ENCODE measurements around the gene RUBCNL. TPM values are rescaled to one million over a fixed set of nuclear protein-coding genes. Genes with fewer than 3 reads are reported as not detected.

The RUBCNL gene
- total and polyA plus RNA-seq, 9 of the 15 experiments (the other 6 are each of a cell fraction or from before 2014, with no cell fraction given): 0.04 to 0.35 (median 0.12) TPM; not detected in 3

DNA sequence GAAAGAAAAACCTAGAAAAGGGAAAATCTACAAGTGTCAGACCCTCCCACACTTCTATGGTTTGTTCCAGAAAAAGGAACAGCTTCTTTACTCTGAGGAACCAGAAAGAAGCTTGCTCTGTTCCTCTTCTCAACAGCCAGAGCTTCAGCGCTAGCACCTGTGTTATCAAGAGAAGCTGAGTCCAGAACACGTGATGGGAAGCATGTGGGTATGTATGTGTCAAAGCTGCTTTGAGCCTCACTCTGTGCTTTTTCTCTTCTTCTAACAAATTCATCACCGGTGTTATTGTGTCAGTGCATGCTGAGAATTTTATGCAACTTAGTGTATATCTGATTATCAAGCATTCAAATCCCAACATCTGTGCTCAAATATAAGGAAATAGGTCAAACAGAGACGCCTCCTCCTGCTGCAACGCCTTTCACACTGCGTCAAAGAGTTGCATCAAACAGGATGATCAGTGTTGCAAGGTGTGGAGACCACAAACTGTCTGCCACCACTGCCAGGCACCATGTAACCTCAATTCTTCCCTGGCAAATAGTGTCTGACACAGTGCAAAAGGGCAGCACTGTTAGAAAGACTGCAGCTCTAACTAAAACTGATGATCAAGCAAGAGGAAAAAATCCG, 91.4 kb downstream of the RUBCNL start (continued):
- TF ChIP-seq, protein P1, sequence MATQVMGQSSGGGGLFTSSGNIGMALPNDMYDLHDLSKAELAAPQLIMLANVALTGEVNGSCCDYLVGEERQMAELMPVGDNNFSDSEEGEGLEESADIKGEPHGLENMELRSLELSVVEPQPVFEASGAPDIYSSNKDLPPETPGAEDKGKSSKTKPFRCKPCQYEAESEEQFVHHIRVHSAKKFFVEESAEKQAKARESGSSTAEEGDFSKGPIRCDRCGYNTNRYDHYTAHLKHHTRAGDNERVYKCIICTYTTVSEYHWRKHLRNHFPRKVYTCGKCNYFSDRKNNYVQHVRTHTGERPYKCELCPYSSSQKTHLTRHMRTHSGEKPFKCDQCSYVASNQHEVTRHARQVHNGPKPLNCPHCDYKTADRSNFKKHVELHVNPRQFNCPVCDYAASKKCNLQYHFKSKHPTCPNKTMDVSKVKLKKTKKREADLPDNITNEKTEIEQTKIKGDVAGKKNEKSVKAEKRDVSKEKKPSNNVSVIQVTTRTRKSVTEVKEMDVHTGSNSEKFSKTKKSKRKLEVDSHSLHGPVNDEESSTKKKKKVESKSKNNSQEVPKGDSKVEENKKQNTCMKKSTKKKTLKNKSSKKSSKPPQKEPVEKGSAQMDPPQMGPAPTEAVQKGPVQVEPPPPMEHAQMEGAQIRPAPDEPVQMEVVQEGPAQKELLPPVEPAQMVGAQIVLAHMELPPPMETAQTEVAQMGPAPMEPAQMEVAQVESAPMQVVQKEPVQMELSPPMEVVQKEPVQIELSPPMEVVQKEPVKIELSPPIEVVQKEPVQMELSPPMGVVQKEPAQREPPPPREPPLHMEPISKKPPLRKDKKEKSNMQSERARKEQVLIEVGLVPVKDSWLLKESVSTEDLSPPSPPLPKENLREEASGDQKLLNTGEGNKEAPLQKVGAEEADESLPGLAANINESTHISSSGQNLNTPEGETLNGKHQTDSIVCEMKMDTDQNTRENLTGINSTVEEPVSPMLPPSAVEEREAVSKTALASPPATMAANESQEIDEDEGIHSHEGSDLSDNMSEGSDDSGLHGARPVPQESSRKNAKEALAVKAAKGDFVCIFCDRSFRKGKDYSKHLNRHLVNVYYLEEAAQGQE (IDR thresholded peaks at IDR 0.05; ENCODE audit: borderline replicate concordance): 0 out of 2 replicates have a peak, but pooled peaks have one; percentile 11
- TF ChIP-seq, protein P1 (CRISPR knock-in tag; IDR thresholded peaks at IDR 0.05; ENCODE audit: low read depth): no peak
- TF ChIP-seq, protein P2, sequence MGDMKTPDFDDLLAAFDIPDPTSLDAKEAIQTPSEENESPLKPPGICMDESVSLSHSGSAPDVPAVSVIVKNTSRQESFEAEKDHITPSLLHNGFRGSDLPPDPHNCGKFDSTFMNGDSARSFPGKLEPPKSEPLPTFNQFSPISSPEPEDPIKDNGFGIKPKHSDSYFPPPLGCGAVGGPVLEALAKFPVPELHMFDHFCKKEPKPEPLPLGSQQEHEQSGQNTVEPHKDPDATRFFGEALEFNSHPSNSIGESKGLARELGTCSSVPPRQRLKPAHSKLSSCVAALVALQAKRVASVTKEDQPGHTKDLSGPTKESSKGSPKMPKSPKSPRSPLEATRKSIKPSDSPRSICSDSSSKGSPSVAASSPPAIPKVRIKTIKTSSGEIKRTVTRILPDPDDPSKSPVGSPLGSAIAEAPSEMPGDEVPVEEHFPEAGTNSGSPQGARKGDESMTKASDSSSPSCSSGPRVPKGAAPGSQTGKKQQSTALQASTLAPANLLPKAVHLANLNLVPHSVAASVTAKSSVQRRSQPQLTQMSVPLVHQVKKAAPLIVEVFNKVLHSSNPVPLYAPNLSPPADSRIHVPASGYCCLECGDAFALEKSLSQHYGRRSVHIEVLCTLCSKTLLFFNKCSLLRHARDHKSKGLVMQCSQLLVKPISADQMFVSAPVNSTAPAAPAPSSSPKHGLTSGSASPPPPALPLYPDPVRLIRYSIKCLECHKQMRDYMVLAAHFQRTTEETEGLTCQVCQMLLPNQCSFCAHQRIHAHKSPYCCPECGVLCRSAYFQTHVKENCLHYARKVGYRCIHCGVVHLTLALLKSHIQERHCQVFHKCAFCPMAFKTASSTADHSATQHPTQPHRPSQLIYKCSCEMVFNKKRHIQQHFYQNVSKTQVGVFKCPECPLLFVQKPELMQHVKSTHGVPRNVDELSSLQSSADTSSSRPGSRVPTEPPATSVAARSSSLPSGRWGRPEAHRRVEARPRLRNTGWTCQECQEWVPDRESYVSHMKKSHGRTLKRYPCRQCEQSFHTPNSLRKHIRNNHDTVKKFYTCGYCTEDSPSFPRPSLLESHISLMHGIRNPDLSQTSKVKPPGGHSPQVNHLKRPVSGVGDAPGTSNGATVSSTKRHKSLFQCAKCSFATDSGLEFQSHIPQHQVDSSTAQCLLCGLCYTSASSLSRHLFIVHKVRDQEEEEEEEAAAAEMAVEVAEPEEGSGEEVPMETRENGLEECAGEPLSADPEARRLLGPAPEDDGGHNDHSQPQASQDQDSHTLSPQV (IDR thresholded peaks at IDR 0.05): 0 out of 2 replicates have a peak, but pooled peaks have one; percentile 11
- TF ChIP-seq, protein P3, sequence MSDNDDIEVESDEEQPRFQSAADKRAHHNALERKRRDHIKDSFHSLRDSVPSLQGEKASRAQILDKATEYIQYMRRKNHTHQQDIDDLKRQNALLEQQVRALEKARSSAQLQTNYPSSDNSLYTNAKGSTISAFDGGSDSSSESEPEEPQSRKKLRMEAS (CRISPR knock-in tag; IDR thresholded peaks at IDR 0.05): no peak
- peak; percentile 53; the same call in 1 of the 2 replicates for TF ChIP-seq BHLHE40 (IDR thresholded peaks at IDR 0.05; ENCODE audit: low read length)
- TF ChIP-seq, protein P4, sequence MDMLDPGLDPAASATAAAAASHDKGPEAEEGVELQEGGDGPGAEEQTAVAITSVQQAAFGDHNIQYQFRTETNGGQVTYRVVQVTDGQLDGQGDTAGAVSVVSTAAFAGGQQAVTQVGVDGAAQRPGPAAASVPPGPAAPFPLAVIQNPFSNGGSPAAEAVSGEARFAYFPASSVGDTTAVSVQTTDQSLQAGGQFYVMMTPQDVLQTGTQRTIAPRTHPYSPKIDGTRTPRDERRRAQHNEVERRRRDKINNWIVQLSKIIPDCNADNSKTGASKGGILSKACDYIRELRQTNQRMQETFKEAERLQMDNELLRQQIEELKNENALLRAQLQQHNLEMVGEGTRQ (CRISPR knock-in tag; IDR thresholded peaks at IDR 0.05): peak; percentile 64
- peak; percentile 42; the same call in 1 of the 2 replicates for TF ChIP-seq ZNF644 (tag; IDR thresholded peaks at IDR 0.05; ENCODE audit: low read depth)
- peak; percentile 52; the same call in 1 of the 2 replicates for TF ChIP-seq C11orf30 (IDR thresholded peaks at IDR 0.05; ENCODE audit: low read depth)
- TF ChIP-seq ZNF668 (CRISPR knock-in tag; IDR thresholded peaks at IDR 0.05): 0 out of 2 replicates have a peak, but pooled peaks have one; percentile 51
- TF ChIP-seq, protein P5, sequence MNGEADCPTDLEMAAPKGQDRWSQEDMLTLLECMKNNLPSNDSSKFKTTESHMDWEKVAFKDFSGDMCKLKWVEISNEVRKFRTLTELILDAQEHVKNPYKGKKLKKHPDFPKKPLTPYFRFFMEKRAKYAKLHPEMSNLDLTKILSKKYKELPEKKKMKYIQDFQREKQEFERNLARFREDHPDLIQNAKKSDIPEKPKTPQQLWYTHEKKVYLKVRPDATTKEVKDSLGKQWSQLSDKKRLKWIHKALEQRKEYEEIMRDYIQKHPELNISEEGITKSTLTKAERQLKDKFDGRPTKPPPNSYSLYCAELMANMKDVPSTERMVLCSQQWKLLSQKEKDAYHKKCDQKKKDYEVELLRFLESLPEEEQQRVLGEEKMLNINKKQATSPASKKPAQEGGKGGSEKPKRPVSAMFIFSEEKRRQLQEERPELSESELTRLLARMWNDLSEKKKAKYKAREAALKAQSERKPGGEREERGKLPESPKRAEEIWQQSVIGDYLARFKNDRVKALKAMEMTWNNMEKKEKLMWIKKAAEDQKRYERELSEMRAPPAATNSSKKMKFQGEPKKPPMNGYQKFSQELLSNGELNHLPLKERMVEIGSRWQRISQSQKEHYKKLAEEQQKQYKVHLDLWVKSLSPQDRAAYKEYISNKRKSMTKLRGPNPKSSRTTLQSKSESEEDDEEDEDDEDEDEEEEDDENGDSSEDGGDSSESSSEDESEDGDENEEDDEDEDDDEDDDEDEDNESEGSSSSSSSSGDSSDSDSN (IDR thresholded peaks at IDR 0.05; ENCODE audit: borderline replicate concordance in 1 of 2, low read depth in 2 of 2, low read length in 2 of 2): no peak
- TF ChIP-seq PTBP1 (IDR thresholded peaks at IDR 0.05; ENCODE audit: low read depth, low read length): no peak

Measured in K562 (cell line).